ENCODE results near the gene COL4A6.

GRCh38 chrX:108199041-108199440 is 239.2 kb downstream of the COL4A6 start:
- TF ChIP-seq CTCF (IDR thresholded peaks at IDR 0.05) = no peak
- TF ChIP-seq POLR2AphosphoS5 (IDR thresholded peaks at IDR 0.05) = no peak
